HUES48 (cell line): ENCODE data around the gene GART.
A peak's percentile ranks its signal among the peaks of the same experiment; 100 is the strongest.
"Not testable (repeated sequence)": the region's sequence is repeated elsewhere in the genome, so short reads cannot be mapped to it uniquely, and the experiment has no call there.

ENCODE experiments used
- H3K27ac ChIP-seq: one replicate; pipeline ENCODE4 v1.7.0; 2013; ENCODE audit warnings: low read depth, low read length, inconsistent platforms
- H3K27me3 ChIP-seq: 2 replicates; pipeline ENCODE4 v1.6.1; 2013; ENCODE audit warnings: mild to moderate bottlenecking, low read length; ENCODE audit not compliant: control insufficient read depth, insufficient read depth
- H3K36me3 ChIP-seq: 2 replicates; pipeline ENCODE4 v1.6.1; 2013; ENCODE audit warnings: low read length; ENCODE audit not compliant: control insufficient read depth, insufficient read depth
- H3K4me1 ChIP-seq: 2 replicates; pipeline ENCODE4 v1.6.1; 2013; ENCODE audit warnings: mild to moderate bottlenecking, low read length; ENCODE audit not compliant: control insufficient read depth, insufficient read depth
- H3K4me3 ChIP-seq: 2 replicates; pipeline ENCODE4 v1.5.1; 2013; ENCODE audit warnings: mild to moderate bottlenecking, low read depth, low read length
- H3K9ac ChIP-seq: 2 replicates; pipeline ENCODE4 v1.6.1; 2013; ENCODE audit warnings: mild to moderate bottlenecking, low read depth, low read length, moderate library complexity
- H3K9me3 ChIP-seq: 2 replicates; pipeline ENCODE4 v1.6.1; 2013; ENCODE audit warnings: low read length; ENCODE audit not compliant: control insufficient read depth, insufficient read depth

The GART gene

GRCh38 chr21:33541756-33542639 is at the start of gene GART:
TSS of gene GART (minus strand) at chr21:33542117. CDS start at chr21:33539315, 2,802 bp downstream.
- no peaks in the 10 kb centered on the region for H3K27me3 ChIP-seq
- peak within 1 kb of the TSS; percentile 99 for H3K27ac ChIP-seq
- peaks cover 47% of the 10 kb centered on the region for H3K36me3 ChIP-seq
- peak within 1 kb of the TSS; percentile 85 for H3K4me3 ChIP-seq
- H3K9ac ChIP-seq: peak within 1 kb of the TSS; percentile 96
- H3K9me3 ChIP-seq: no peaks in the 10 kb centered on the region
- peaks cover 15% of the 10 kb centered on the region; the same call in 1 of the 2 replicates for H3K4me1 ChIP-seq

GRCh38 chr21:33588485-33589335 is 46.8 kb upstream of the GART start, which contains the start of gene DONSON:
TSS of gene DONSON (minus strand) at chr21:33588684. CDS start at chr21:33588641, 43 bp downstream.
- H3K9ac ChIP-seq: peak within 1 kb of the TSS; percentile 84
- H3K27me3 ChIP-seq: no peaks in the 10 kb centered on the region
- H3K36me3 ChIP-seq: peaks cover 24% of the 10 kb centered on the region
- no peaks in the 10 kb centered on the region for H3K9me3 ChIP-seq
- peaks cover 12% of the 10 kb centered on the region; the same call in 1 of the 2 replicates for H3K4me1 ChIP-seq
- peak within 1 kb of the TSS; percentile 89 for H3K27ac ChIP-seq
- H3K4me3 ChIP-seq: peak within 1 kb of the TSS; percentile 89

- Histone ChIP-seq H3K9ac (peak overlapping the region; percentile 84), H3K9me3 (no peaks in the 10 kb centered on the region), H3K4me1 (peaks cover 12% of the 10 kb centered on the region; the same call in 1 of the 2 replicates), H3K36me3 (peaks cover 30% of the 10 kb centered on the region), H3K4me3 (peak overlapping the region; percentile 89), H3K27me3 (no peaks in the 10 kb centered on the region), H3K27ac (peak overlapping the region; percentile 89)
Measured at GRCh38 chr21:33587792-33588484, 46.0 kb upstream of the GART start.

GRCh38 chr21:33586927-33587326 is 45.0 kb upstream of the GART start:
- peaks cover 12% of the 10 kb centered on the region; the same call in 1 of the 2 replicates for H3K4me1 ChIP-seq
- H3K27me3 ChIP-seq: no peaks in the 10 kb centered on the region
- peak overlapping the region; percentile 89 for H3K4me3 ChIP-seq
- peaks cover 39% of the 10 kb centered on the region for H3K36me3 ChIP-seq
- no peak overlapping the region for H3K27ac ChIP-seq
- H3K9me3 ChIP-seq: no peaks in the 10 kb centered on the region
- H3K9ac ChIP-seq: no peak overlapping the region

GRCh38 chr21:33584455-33584854 is 42.5 kb upstream of the GART start:
- Histone ChIP-seq H3K9me3 (no peaks in the 10 kb centered on the region), H3K27me3 (no peaks in the 10 kb centered on the region), H3K36me3 (peaks cover 56% of the 10 kb centered on the region), H3K27ac (no peak overlapping the region), H3K4me1 (peaks cover 9% of the 10 kb centered on the region; the same call in 1 of the 2 replicates), H3K4me3 (no peak overlapping the region), H3K9ac (no peak overlapping the region)

GRCh38 chr21:33578959-33579542 is 37.1 kb upstream of the GART start:
- H3K4me1 ChIP-seq: no peaks in the 10 kb centered on the region
- H3K9me3 ChIP-seq: no peaks in the 10 kb centered on the region
- H3K27ac ChIP-seq: peak overlapping the region; percentile 72
- no peaks in the 10 kb centered on the region for H3K27me3 ChIP-seq
- H3K4me3 ChIP-seq: no peak overlapping the region
- no peak overlapping the region for H3K9ac ChIP-seq
- H3K36me3 ChIP-seq: peaks cover 84% of the 10 kb centered on the region

- Histone ChIP-seq H3K36me3 (peaks cover 87% of the 10 kb centered on the region), H3K9me3 (no peaks in the 10 kb centered on the region), H3K27me3 (no peaks in the 10 kb centered on the region), H3K4me1 (no peaks in the 10 kb centered on the region), H3K4me3 (no peak overlapping the region), H3K9ac (no peak overlapping the region), H3K27ac (no peak overlapping the region)
Measured at GRCh38 chr21:33578214-33578613, 36.3 kb upstream of the GART start.

- H3K4me1 ChIP-seq, H3K27me3 ChIP-seq, H3K27ac ChIP-seq, H3K4me3 ChIP-seq, H3K9me3 ChIP-seq, H3K9ac ChIP-seq: not testable (repeated sequence)
- H3K36me3 ChIP-seq: peaks cover 90% of the 10 kb centered on the region
Measured at GRCh38 chr21:33576741-33577141, 34.8 kb upstream of the GART start.

GRCh38 chr21:33572350-33572749 is 30.4 kb upstream of the GART start:
- Histone ChIP-seq H3K36me3 (peaks cover 100% of the 10 kb centered on the region), H3K9ac (no peak overlapping the region), H3K4me3 (no peak overlapping the region), H3K4me1 (no peaks in the 10 kb centered on the region), H3K9me3 (no peaks in the 10 kb centered on the region), H3K27ac (no peak overlapping the region), H3K27me3 (no peaks in the 10 kb centered on the region)

GRCh38 chr21:33569991-33570390 is 28.1 kb upstream of the GART start:
- H3K27ac ChIP-seq: no peak overlapping the region
- H3K9ac ChIP-seq: no peak overlapping the region
- H3K4me1 ChIP-seq: no peaks in the 10 kb centered on the region
- H3K36me3 ChIP-seq: peaks cover 100% of the 10 kb centered on the region
- H3K27me3 ChIP-seq: no peaks in the 10 kb centered on the region
- H3K9me3 ChIP-seq: no peaks in the 10 kb centered on the region
- no peak overlapping the region for H3K4me3 ChIP-seq
